ENCODE results near the gene SHTN1. TPM values are rescaled to one million over a fixed set of nuclear protein-coding genes. Genes with fewer than 3 reads are reported as not detected.

The SHTN1 gene, protein sequence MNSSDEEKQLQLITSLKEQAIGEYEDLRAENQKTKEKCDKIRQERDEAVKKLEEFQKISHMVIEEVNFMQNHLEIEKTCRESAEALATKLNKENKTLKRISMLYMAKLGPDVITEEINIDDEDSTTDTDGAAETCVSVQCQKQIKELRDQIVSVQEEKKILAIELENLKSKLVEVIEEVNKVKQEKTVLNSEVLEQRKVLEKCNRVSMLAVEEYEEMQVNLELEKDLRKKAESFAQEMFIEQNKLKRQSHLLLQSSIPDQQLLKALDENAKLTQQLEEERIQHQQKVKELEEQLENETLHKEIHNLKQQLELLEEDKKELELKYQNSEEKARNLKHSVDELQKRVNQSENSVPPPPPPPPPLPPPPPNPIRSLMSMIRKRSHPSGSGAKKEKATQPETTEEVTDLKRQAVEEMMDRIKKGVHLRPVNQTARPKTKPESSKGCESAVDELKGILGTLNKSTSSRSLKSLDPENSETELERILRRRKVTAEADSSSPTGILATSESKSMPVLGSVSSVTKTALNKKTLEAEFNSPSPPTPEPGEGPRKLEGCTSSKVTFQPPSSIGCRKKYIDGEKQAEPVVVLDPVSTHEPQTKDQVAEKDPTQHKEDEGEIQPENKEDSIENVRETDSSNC
- total RNA-seq, result not detected

DNA sequence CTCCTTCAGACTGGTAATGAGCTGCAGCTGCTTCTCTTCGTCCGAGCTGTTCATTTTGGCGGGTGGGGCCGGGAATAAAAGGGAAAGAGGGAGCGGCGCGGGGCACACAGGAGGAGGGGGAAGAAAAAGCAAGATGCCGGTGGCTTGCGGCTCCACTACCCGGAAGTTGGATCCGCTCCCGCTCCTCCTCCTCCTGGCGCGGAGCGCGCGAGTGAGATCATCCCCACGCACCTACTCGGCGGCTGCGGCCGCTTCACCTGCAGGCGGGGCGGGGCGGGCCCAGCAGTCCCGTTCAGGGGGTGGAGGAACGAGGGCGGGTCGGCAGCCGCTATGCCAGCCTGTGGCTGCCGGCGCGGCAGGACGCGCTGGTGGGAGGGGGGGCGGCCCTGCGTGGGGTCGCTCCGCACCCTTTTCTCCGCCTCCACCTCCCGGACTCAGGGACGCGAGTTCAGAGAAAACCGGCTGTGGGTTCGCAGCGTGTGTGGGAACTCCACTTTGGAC, at the start of gene SHTN1:
SHTN1 (minus strand) TSS at position 162 of the 501 bp plus-strand sequence; CDS start at position 54, 108 bp downstream.
- peak; percentile 72 for ATAC-seq
- CTCF ChIA-PET, result no interaction called here
- POLR2A ChIA-PET, result no interaction called here
- Mint-ChIP-seq H3K36me3 (ENCODE audit: low read depth) (no peaks in the 10 kb centered on the region), H3K4me3 (peak within 1 kb of the TSS; percentile 52), H3K27me3 (ENCODE audit: low read depth) (peaks cover 26% of the 10 kb centered on the region), H3K4me1 (ENCODE audit: low read depth) (no peaks in the 10 kb centered on the region), H3K27ac (no peak within 1 kb of the TSS), H3K9me3 (ENCODE audit: insufficient read depth) (no peaks in the 10 kb centered on the region)
- peak; percentile 21 for DNase-seq

DNA sequence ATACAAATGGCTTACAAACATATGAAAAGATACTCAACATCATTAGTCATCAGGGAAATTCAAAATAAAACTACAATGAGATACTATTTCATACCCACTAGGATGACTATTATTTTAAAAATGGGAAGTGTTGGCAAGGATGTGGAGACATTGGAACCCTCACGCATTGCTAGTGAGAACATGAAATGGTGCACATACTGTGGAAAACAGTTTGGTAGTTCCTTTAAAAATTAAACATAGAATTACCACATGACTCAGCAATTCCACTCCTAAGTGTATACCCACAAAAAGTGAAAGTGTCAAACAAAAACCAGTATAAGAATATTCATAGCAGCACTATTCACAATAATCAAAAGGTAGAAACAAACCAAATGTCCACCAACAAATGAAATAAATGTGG, 48.5 kb upstream of the SHTN1 start:
- ChIA-PET POLR2A (no interaction called here), CTCF (no interaction called here)
- no peaks in the 10 kb centered on the region for H3K36me3 Mint-ChIP-seq (ENCODE audit: low read depth)
- peaks cover 4% of the 10 kb centered on the region for H3K9me3 Mint-ChIP-seq (ENCODE audit: insufficient read depth)
- DNase-seq (no peak), ATAC-seq (no peak)
- no peak overlapping the region for H3K4me3 Mint-ChIP-seq
- no peak overlapping the region for H3K27ac Mint-ChIP-seq
- no peaks in the 10 kb centered on the region for H3K27me3 Mint-ChIP-seq (ENCODE audit: low read depth)
- no peaks in the 10 kb centered on the region for H3K4me1 Mint-ChIP-seq (ENCODE audit: low read depth)

DNA sequence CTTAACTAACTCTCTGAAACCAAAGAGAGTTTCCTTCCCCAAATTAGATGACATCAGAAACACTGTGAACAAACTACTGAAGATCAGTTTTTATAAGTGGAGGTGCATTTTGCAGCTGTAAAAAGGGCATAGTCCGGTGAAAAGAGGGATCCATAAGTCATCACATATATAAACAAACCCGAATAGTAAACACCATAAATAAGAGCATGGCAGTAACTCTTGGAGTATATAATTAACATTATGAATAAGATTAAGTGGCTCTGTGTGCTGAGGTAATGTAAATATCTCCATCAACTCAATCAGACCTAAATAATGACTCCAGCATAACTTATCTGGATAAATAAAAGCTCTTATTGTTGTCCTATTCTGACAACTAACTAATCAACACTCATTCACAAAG, 43.0 kb upstream of the SHTN1 start:
- ChIA-PET CTCF (no interaction called here), POLR2A (no interaction called here)
- H3K36me3 Mint-ChIP-seq (ENCODE audit: low read depth), result no peaks in the 10 kb centered on the region
- peaks cover 4% of the 10 kb centered on the region for H3K9me3 Mint-ChIP-seq (ENCODE audit: insufficient read depth)
- no peak overlapping the region for H3K27ac Mint-ChIP-seq
- DNase-seq (no peak), ATAC-seq (no peak)
- no peak overlapping the region for H3K4me3 Mint-ChIP-seq
- H3K27me3 Mint-ChIP-seq (ENCODE audit: low read depth), result no peaks in the 10 kb centered on the region
- no peaks in the 10 kb centered on the region for H3K4me1 Mint-ChIP-seq (ENCODE audit: low read depth)

DNA sequence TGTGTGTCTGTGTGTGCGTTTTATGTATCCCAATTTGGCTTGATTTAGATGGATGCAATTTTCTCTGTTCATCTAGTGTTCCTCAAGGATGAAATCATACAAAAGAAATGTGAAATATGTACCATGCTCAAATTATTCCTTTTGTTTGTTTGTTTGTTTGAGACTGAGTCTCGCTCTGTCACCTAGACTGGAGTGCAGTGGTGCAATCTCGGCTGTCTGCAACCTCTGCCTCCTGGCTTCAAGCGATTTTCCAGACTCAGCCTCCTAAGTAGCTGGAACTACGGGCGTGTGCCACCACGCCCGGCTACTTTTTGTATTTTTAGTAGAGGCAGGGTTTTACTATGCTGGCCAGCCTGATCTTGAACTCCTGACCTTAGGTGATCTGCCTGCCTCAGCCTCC, 11.3 kb upstream of the SHTN1 start:
- Mint-ChIP-seq H3K27ac (no peak overlapping the region), H3K36me3 (ENCODE audit: low read depth) (no peaks in the 10 kb centered on the region), H3K4me1 (ENCODE audit: low read depth) (no peaks in the 10 kb centered on the region), H3K9me3 (ENCODE audit: insufficient read depth) (no peaks in the 10 kb centered on the region), H3K27me3 (ENCODE audit: low read depth) (no peaks in the 10 kb centered on the region), H3K4me3 (no peak overlapping the region)
- ATAC-seq, result no peak
- CTCF ChIA-PET, result no interaction called here
- POLR2A ChIA-PET, result no interaction called here
- no peak for DNase-seq

DNA sequence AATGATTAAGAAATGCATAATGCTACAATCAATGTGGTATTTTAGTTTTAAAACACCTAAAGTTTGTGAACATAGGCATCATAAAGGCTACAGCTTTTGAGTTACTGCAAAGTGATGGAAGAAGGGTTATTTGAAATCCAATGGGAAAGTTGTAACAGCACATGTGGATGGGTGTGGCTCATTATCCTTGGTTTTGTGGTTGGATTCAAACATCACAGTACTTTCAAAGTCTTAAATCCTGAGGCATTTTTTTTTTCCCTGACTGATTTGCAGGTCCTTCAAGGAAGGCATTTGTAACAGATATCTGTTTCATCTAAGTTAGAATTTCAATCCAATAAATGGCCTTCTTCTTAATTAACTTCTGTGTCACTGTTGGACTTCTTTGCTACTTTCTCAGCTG, 9.8 kb upstream of the SHTN1 start:
- no peaks in the 10 kb centered on the region for H3K9me3 Mint-ChIP-seq (ENCODE audit: insufficient read depth)
- no peak for DNase-seq
- H3K36me3 Mint-ChIP-seq (ENCODE audit: low read depth), result no peaks in the 10 kb centered on the region
- H3K27ac Mint-ChIP-seq, result no peak overlapping the region
- ChIA-PET CTCF (interaction anchor here (0.6 kb wide), 1 partner anchor 227 kb away, joined by 3 read pairs; no protein-coding TSS in a partner anchor), POLR2A (no interaction called here)
- ATAC-seq, result no peak
- no peaks in the 10 kb centered on the region for H3K4me1 Mint-ChIP-seq (ENCODE audit: low read depth)
- no peak overlapping the region for H3K4me3 Mint-ChIP-seq
- no peaks in the 10 kb centered on the region for H3K27me3 Mint-ChIP-seq (ENCODE audit: low read depth)

DNA sequence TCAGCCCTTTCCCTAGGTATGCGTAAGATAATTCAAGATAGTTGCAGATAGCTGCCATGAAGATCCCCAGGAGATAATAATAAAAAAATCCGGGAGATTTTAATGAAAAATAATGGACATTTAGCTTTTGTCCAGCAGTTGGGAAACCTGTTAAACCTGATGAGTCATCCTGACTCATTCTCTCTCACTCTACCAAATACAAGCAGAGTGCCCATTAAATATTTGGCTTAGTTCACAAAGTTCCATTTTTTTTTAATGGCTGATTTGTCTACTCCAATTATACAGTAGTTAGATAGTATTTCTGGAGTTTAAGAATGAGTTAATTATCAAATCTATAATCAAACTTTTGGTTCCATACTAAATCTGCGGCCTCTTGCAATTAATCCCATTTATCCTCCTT, 2.1 kb upstream of the SHTN1 start:
- CTCF ChIA-PET, result no interaction called here

DNA sequence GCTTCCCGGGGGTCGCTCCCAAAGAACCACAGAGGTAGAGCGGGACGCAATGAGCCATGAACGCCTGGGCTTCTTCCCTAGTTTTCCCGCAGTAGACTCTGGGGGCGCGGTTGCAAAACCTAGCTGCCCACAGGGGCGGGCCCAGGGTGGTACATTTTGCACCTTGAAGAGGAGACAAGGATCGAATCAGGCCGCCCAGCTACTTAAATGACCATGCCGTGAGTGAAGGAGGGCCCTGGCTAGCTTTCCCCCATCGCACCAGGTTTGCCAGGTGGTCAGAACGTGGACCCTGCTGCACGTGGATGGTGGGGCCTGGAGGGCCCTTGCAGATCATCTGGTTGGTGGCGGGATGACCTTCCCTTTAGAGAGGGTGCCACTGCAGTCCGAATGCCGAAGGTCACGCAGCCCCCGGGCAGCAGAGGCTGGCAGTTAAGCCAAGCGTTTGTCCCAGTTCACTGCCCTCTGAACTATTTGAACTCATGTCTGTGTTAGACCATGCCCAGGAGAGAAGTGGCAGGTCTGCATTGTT, 604 bp upstream of the SHTN1 start:
- Mint-ChIP-seq H3K27ac (no peak overlapping the region), H3K4me3 (no peak overlapping the region), H3K27me3 (ENCODE audit: low read depth) (peaks cover 26% of the 10 kb centered on the region), H3K9me3 (ENCODE audit: insufficient read depth) (no peaks in the 10 kb centered on the region), H3K36me3 (ENCODE audit: low read depth) (no peaks in the 10 kb centered on the region), H3K4me1 (ENCODE audit: low read depth) (no peaks in the 10 kb centered on the region)
- ChIA-PET POLR2A (no interaction called here), CTCF (no interaction called here)
- DNase-seq (no peak), ATAC-seq (no peak)

More for the DNA sequence above, 2.1 kb upstream of the SHTN1 start:
- Mint-ChIP-seq H3K9me3 (ENCODE audit: insufficient read depth) (no peaks in the 10 kb centered on the region), H3K4me3 (no peak overlapping the region), H3K4me1 (ENCODE audit: low read depth) (no peaks in the 10 kb centered on the region), H3K36me3 (ENCODE audit: low read depth) (no peaks in the 10 kb centered on the region), H3K27me3 (ENCODE audit: low read depth) (peaks cover 26% of the 10 kb centered on the region), H3K27ac (no peak overlapping the region)
- DNase-seq (no peak), ATAC-seq (no peak)
- POLR2A ChIA-PET, result no interaction called here

DNA sequence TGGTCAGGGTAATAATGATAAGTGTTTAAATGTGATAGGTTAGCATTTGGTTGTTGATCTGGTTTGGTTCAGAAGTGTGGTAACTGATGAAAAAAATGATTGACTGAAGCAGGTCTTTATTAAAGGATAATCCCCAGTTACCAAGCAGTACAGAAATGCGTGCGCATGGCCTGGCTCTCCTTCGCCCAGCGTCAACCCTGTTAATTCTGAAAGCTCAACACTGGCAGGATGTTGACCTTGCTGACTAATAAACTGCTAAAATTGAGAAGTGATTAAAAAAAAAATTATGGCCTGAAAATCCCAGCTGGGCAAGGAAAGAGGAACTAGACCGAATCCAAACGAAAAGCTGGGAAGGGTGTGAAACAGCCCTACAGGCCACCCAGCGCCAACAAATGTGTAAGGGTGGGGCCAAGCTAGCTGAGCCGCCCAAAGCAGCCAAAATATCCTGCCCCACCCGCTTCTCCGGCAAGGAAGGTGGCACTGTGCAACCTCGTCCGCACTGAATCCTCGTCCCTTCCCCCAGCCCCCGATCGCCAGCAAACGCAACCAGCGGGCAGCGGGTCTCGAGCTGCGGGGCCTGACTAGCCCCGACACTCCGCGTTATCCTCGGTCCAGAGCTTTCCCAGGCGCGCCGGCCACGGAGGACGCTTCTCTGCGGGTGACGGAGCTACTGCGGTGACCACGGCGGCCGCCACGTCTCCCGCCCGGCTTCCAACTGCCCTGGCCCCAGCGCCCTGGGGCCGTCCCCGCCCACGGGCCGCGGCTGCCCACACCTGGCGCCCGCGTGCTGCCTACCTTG, 561 bp downstream of the SHTN1 start:
- no peaks in the 10 kb centered on the region for H3K9me3 Mint-ChIP-seq (ENCODE audit: insufficient read depth)
- no peaks in the 10 kb centered on the region for H3K4me1 Mint-ChIP-seq (ENCODE audit: low read depth)
- H3K27me3 Mint-ChIP-seq (ENCODE audit: low read depth), result peaks cover 26% of the 10 kb centered on the region
- H3K4me3 Mint-ChIP-seq, result peak overlapping the region; percentile 52
- DNase-seq (no peak), ATAC-seq (peak; percentile 57)
- H3K36me3 Mint-ChIP-seq (ENCODE audit: low read depth), result no peaks in the 10 kb centered on the region
- CTCF ChIA-PET, result no interaction called here
- no peak overlapping the region for H3K27ac Mint-ChIP-seq
- POLR2A ChIA-PET, result no interaction called here

DNA sequence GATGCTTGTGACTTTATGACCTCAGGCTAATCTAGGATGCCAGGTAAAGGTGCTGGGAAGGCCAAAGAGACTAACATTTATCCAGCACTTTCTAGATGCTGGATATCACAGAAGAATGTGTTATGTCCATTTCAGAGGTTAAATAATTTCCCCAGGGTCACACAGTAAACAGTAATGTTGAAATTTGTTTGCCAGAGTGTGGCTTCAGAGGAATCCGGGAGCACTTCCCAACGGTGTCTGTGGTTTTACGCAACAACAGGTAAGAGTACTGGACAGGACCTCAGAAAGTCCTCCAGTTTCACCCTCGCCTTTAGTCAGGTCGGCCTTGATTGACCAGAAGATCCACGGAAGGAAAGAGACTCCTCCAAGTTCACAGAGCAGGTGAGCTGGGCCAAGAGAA, 1.7 kb downstream of the SHTN1 start:
- Mint-ChIP-seq H3K27me3 (ENCODE audit: low read depth) (peaks cover 24% of the 10 kb centered on the region), H3K4me1 (ENCODE audit: low read depth) (no peaks in the 10 kb centered on the region), H3K27ac (no peak overlapping the region)

DNA sequence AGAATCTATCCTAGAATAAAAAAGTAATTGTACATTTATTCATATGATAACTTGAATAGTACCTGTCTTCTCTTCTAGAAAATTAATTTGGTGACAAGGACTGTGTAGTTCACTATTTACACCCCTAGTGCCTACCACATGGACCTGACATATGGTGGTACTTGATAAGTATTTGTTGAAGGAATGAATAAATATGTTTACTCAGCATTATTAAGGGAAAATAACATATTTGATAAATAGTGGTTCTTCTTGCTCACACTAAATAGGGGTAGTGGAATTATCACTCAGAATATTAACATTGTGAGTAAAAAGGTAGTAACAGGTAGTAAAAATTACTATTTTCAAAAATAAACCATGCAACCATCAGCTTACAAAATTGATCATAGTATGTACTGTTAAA, 2.8 kb downstream of the SHTN1 start:
- Mint-ChIP-seq H3K4me3 (no peak overlapping the region), H3K4me1 (ENCODE audit: low read depth) (no peaks in the 10 kb centered on the region), H3K36me3 (ENCODE audit: low read depth) (no peaks in the 10 kb centered on the region), H3K9me3 (ENCODE audit: insufficient read depth) (no peaks in the 10 kb centered on the region), H3K27ac (no peak overlapping the region), H3K27me3 (ENCODE audit: low read depth) (peaks cover 22% of the 10 kb centered on the region)
- CTCF ChIA-PET, result no interaction called here
- ATAC-seq, result no peak
- POLR2A ChIA-PET, result no interaction called here
- DNase-seq, result no peak

More for the DNA sequence above, 1.7 kb downstream of the SHTN1 start:
- ChIA-PET POLR2A (no interaction called here), CTCF (no interaction called here)
- H3K9me3 Mint-ChIP-seq (ENCODE audit: insufficient read depth), result no peaks in the 10 kb centered on the region
- DNase-seq (no peak), ATAC-seq (no peak)
- no peaks in the 10 kb centered on the region for H3K36me3 Mint-ChIP-seq (ENCODE audit: low read depth)
- no peak overlapping the region for H3K4me3 Mint-ChIP-seq

DNA sequence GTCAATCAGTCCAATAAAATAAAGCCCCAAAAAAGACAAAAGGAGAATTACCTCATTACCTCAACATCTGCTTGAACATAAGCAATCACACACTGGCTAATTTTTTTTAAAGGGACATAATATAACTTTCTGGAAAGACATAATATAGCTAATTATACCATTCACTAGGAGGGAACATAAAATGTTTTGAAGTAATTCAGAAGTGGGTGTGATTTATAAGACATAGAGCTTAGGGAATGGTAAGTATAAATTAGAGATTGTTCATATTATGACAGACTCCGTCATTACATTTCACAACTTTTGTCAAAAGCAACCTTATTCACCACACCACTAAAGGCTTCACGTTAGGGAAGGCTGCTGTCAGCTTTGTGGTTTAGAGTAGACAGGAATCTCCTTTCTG, 3.8 kb downstream of the SHTN1 start:
- POLR2A ChIA-PET, result no interaction called here
- peaks cover 19% of the 10 kb centered on the region for H3K27me3 Mint-ChIP-seq (ENCODE audit: low read depth)

DNA sequence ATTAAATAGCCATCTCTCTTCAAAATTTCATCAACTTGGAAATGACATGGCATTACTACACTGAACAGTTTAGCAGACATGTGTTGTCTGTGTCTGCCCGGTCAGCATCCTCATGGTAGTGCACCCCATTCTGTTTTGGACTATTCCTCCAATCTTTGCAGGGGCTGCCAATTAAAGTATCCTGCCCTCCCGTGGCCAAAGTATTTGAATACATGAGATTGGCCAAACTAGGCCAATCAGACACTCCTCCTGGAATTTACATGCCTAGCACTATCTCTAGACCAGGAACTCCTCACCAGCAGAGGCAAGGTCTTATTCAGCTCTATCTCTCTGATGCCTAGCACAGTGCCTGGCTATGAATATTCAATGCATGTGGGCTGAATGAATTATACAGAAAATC, 4.4 kb downstream of the SHTN1 start:
- Mint-ChIP-seq H3K27me3 (ENCODE audit: low read depth) (peaks cover 15% of the 10 kb centered on the region), H3K9me3 (ENCODE audit: insufficient read depth) (no peaks in the 10 kb centered on the region), H3K36me3 (ENCODE audit: low read depth) (no peaks in the 10 kb centered on the region), H3K4me1 (ENCODE audit: low read depth) (no peaks in the 10 kb centered on the region), H3K4me3 (no peak overlapping the region), H3K27ac (no peak overlapping the region)
- ChIA-PET POLR2A (no interaction called here), CTCF (no interaction called here)
- DNase-seq (no peak), ATAC-seq (no peak)

More for the DNA sequence above, 3.8 kb downstream of the SHTN1 start:
- DNase-seq, result no peak
- no peak for ATAC-seq
- H3K4me3 Mint-ChIP-seq, result no peak overlapping the region
- no peaks in the 10 kb centered on the region for H3K36me3 Mint-ChIP-seq (ENCODE audit: low read depth)
- no peaks in the 10 kb centered on the region for H3K4me1 Mint-ChIP-seq (ENCODE audit: low read depth)
- CTCF ChIA-PET, result no interaction called here
- H3K27ac Mint-ChIP-seq, result no peak overlapping the region
- H3K9me3 Mint-ChIP-seq (ENCODE audit: insufficient read depth), result no peaks in the 10 kb centered on the region

All from activated CD8-positive, alpha-beta T cell treated with anti-CD3 and anti-CD28 coated beads, Interleukin-2, amount 10 ng/mL, durations not matched to agents 7 days and 5 days (primary cell).